ENCODE data around the gene BHLHE23.
"Not testable (repeated sequence)": the region's sequence is repeated elsewhere in the genome, so short reads cannot be mapped to it uniquely, and the experiment has no call there.

BHLHE23 gene

GRCh38 chr20:62961310-62961783 is 45.4 kb downstream of the BHLHE23 start:
- DNase-seq: no peak
- H3K9me3 ChIP-seq (ENCODE audit: severe bottlenecking): no peaks in the 10 kb centered on the region
- H3K4me3 ChIP-seq (ENCODE audit: low read depth, low read length): no peak overlapping the region
- H3K27me3 ChIP-seq (ENCODE audit: insufficient read depth, low read depth, severe bottlenecking): no peaks in the 10 kb centered on the region
- no peak for TF ChIP-seq CTCF (IDR thresholded peaks at IDR 0.05; ENCODE audit: low read depth, low read length)
- H3K27ac ChIP-seq: no peak overlapping the region
- no peaks in the 10 kb centered on the region for H3K36me3 ChIP-seq

GRCh38 chr20:62960446-62961309 is 46.1 kb downstream of the BHLHE23 start:
- not testable (repeated sequence) for H3K4me3 ChIP-seq (ENCODE audit: low read depth, low read length); H3K27me3 ChIP-seq (ENCODE audit: insufficient read depth, low read depth, severe bottlenecking); H3K27ac ChIP-seq; H3K9me3 ChIP-seq (ENCODE audit: severe bottlenecking); H3K36me3 ChIP-seq
- DNase-seq: peak; percentile 38

- Histone ChIP-seq H3K27ac (no peak overlapping the region), H3K4me3 (ENCODE audit: low read depth, low read length) (no peak overlapping the region), H3K36me3 (no peaks in the 10 kb centered on the region), H3K9me3 (ENCODE audit: severe bottlenecking) (no peaks in the 10 kb centered on the region), H3K27me3 (ENCODE audit: insufficient read depth, low read depth, severe bottlenecking) (no peaks in the 10 kb centered on the region)
- TF ChIP-seq CTCF (IDR thresholded peaks at IDR 0.05; ENCODE audit: low read depth, low read length): no peak
- no peak for DNase-seq
These were observed 46.7 kb downstream of the BHLHE23 start for GRCh38 chr20:62959998-62960436.

GRCh38 chr20:62959101-62959971 is 47.4 kb downstream of the BHLHE23 start:
- Histone ChIP-seq H3K27me3 (ENCODE audit: insufficient read depth, low read depth, severe bottlenecking) (no peaks in the 10 kb centered on the region), H3K36me3 (no peaks in the 10 kb centered on the region), H3K27ac (no peak overlapping the region), H3K9me3 (ENCODE audit: severe bottlenecking) (no peaks in the 10 kb centered on the region), H3K4me3 (ENCODE audit: low read depth, low read length) (no peak overlapping the region)
- TF ChIP-seq CTCF (IDR thresholded peaks at IDR 0.05; ENCODE audit: low read depth, low read length): no peak
- no peak for DNase-seq

GRCh38 chr20:62958388-62959100 is 48.2 kb downstream of the BHLHE23 start:
- Histone ChIP-seq H3K4me3 (ENCODE audit: low read depth, low read length) (no peak overlapping the region), H3K27me3 (ENCODE audit: insufficient read depth, low read depth, severe bottlenecking) (no peaks in the 10 kb centered on the region), H3K27ac (no peak overlapping the region), H3K9me3 (ENCODE audit: severe bottlenecking) (no peaks in the 10 kb centered on the region), H3K36me3 (no peaks in the 10 kb centered on the region)
- no peak for TF ChIP-seq CTCF (IDR thresholded peaks at IDR 0.05; ENCODE audit: low read depth, low read length)
- DNase-seq: no peak
